PFSK-1 (cell line): Measurements from ENCODE around the gene NR6A1.

Experiments
- POLR2AphosphoS5 ChIP-seq: IDR thresholded peaks from 2 replicates; pipeline ENCODE4 v1.6.1; 2012; ENCODE audit warnings: low read depth, mild to moderate bottlenecking, control low read depth, low read length, moderate library complexity
- TF ChIP-seq, protein P1 (sequence below), 2 experiments: IDR thresholded peaks; 2 replicates each; pipeline versions ENCODE4 v1.6.1 to v1.8.0; 2011 to 2012; ENCODE audit warnings: low read depth in 2 of 2, low read length in 2 of 2, control low read depth in 1 of 2, inconsistent platforms in 1 of 2, mild to moderate bottlenecking in 1 of 2, moderate library complexity in 1 of 2; ENCODE audit not compliant: insufficient read depth in 1 of 2

DNA sequence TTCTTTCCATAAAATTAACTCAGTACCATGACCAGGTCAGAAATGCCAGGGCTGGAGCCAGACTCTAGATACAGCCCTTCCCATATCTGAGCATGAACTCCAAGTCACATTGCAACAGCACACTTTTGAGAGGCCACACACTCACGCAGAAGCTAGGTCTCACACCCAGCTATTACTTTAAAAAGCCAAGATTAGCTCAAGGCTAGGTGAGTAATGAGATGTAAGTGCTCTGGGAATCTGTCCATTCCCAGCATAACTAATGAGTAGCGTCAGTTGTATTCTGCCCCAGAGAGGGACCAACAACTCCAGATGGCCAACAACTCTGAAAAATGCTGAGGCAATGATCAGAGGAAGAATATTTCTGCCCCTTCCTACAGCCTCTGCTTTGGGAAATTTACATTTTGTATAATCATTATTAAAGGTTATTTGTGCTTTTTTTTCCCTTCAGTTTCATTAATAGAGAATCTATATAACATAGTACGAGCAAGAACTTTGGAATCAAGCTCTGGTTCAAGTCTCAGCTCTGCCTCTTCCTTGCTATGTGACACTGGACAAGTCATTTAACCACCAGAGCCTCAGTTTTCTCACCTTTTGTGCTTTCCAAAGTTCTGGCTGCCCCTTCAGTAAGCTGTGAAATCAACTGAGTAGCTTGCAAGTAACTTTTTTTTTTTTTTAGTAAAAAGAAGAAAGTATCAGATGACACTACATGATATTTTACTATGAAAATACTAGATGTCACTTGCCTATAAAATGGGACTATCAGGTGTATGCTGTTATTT lies 118.3 kb downstream of the NR6A1 start:
- TF ChIP-seq, protein P1, sequence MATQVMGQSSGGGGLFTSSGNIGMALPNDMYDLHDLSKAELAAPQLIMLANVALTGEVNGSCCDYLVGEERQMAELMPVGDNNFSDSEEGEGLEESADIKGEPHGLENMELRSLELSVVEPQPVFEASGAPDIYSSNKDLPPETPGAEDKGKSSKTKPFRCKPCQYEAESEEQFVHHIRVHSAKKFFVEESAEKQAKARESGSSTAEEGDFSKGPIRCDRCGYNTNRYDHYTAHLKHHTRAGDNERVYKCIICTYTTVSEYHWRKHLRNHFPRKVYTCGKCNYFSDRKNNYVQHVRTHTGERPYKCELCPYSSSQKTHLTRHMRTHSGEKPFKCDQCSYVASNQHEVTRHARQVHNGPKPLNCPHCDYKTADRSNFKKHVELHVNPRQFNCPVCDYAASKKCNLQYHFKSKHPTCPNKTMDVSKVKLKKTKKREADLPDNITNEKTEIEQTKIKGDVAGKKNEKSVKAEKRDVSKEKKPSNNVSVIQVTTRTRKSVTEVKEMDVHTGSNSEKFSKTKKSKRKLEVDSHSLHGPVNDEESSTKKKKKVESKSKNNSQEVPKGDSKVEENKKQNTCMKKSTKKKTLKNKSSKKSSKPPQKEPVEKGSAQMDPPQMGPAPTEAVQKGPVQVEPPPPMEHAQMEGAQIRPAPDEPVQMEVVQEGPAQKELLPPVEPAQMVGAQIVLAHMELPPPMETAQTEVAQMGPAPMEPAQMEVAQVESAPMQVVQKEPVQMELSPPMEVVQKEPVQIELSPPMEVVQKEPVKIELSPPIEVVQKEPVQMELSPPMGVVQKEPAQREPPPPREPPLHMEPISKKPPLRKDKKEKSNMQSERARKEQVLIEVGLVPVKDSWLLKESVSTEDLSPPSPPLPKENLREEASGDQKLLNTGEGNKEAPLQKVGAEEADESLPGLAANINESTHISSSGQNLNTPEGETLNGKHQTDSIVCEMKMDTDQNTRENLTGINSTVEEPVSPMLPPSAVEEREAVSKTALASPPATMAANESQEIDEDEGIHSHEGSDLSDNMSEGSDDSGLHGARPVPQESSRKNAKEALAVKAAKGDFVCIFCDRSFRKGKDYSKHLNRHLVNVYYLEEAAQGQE (IDR thresholded peaks at IDR 0.05; ENCODE audit: insufficient read depth in 1 of 2, low read depth in 2 of 2, low read length in 2 of 2): no peak
- no peak for TF ChIP-seq POLR2AphosphoS5
